ENCODE data around the gene MROH9.
"Not testable (repeated sequence)": the region's sequence is repeated elsewhere in the genome, so short reads cannot be mapped to it uniquely, and the experiment has no call there.

GRCh38 chr1:170924656-170925055, 10.7 kb upstream of the MROH9 start:
- TF ChIP-seq CTCF (IDR thresholded peaks at IDR 0.05; ENCODE audit: low read depth, low read length); POLR2A (IDR thresholded peaks at IDR 0.05; ENCODE audit: extremely low read depth, insufficient read length): not testable (repeated sequence)
